DMS 273 (cell line): ENCODE measurements around the gene SDK1.
"Not testable (repeated sequence)": the region's sequence is repeated elsewhere in the genome, so short reads cannot be mapped to it uniquely, and the experiment has no call there.

ENCODE experiments used
- DNase-seq: peaks from one replicate; lab custom pipeline; 2025; ENCODE audit not compliant: unreplicated experiment; lab: John Stamatoyannopoulos, UW

SDK1 gene

DNA sequence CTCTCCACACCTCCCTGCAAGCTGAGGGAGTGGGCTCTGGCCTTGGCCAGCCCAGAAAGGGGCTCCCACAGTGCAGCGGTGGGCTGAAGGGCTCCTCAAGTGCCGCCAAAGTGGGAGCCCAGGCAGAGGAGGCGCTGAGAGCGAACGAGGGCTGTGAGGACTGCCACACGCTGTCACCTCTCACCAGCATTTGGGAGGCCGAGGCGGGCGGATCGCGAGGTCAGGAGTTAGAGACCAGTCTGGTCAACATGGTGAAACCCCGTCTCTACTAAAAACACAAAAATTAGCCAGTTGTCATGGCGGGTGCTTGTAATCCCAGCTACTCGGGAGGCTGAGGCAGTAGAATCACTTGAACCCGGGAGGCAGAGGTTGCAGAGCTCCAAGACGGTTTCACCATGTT is 1013.3 kb downstream of the SDK1 start:
- DNase-seq = not testable (repeated sequence)
